DLD1 (cell line): Measurements from ENCODE around the gene NOX5.

Experiments
- in situ Hi-C: cut with HindIII; loops from 2 replicates; pipeline ENCODE4 v1.10.0; 2017; ENCODE audit warnings: low sequenced_read_pairs

NOX5 gene

DNA sequence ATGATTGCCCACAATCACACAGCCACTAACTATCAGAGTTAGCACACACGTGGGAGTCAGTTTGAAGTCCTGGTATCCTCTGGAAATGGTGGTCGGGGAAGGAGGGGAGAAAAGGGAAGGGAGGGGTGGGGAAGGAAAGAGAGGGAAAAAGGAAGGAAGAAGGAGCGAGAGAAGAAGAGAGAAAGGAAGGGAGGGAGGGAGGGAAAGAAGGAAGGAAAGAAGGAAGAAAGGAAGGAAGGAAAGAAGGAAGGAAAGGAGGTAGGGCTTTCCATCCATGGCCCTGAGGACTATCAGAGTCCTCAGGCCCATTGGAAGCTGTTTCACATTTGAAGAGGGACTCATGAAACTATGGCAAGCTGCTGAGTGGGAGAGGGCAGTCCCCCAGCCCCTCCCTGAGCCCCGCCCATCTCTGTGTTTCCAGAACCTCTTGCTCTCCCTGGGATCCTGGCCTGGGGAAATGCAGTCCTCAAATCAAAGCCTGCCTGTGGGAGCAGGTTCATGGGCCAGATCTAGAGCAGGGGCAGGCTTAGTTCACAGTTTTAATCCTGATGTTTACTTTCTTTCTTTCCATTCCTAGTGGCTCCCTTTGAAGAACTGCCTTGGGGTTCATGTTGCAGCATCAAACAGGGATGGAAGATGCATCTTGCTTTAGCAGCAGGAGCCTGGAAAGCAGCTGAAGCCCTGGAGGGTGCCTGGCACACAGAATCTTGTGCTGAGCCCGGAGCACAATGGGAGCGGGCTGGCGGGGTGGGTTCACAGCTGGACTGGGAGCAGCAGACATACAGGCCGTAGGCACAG, 79.8 kb downstream of the NOX5 start:
- in situ Hi-C loops, result no loop called here

DNA sequence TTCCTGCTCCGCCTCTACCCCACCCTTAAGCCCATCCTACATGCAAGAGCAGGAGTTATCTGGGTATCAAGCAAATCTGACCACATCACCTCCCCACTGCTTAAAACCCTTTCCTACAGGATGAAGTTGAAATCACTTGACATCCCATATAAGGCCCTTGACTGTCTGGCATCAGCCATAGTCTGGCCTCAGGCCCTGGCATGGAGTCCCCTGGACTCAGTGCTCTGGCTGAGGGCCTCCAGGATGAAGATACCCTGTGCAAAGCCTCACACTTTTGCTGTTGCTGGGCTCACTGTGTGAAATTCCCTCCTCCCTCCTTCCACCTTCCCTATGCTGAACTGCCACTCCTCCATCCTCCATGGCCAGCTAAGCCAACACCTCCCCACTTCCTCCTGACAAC, 80.8 kb downstream of the NOX5 start:
- in situ Hi-C loops, result no loop called here

DNA sequence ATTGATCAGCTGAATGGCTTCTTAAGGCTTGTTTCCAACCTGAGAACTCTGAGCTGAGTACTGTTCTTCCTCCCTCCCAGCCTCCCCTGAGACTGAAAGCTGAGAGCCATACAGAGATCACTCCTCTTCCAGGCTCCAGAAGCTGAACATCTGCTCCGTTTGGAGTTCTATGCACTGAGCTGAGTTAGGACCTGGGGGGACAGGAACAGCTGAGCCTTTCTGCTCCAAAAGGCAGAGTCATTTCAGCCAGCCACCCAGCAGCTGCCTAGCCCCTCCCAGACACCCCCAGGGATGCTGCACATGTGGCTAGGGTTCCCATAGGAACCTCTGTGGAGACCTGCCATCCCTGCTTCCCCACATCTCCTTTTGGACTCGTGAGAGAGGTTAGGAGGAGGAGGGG, 81.7 kb downstream of the NOX5 start:
- in situ Hi-C loops, result no loop called here

DNA sequence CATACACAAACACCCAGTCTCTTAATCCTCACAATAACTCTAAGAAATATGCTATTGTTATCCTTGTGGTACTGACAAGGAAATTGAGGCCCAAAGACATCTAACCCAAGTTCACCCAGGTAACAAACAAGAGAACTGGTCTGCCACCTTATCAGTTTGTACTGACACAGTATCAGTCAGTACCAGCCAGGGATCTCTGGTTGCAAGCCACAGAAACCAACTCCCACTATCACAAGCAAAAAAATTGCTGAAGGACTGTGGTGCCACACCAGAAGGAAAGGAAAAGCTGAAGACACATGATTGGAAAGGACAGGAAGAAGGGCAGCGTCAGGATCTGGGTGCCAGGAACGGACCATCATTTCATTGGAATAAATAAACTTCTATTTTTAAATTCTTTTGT, 82.1 kb downstream of the NOX5 start:
- in situ Hi-C loops, result no loop called here

DNA sequence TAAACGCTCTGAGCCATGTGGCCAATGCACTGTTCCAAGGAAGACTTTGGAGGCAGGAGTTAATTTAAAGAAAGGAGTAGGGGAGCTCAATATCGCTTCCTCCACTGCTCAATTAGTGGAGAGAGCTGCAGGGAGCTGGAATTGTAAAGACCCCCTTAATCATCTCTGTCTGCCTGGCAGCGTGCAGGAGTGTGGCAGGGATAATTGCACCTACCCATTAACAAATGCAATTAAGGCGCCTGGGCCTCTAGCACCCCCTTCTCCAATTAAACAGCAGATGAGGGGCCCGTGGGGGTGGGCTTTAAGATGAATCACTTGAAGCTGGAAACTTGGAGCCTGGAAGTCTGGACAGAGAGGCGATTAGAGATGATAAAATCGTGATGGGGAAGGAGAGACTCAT, 84.3 kb downstream of the NOX5 start:
- in situ Hi-C loops, result no loop called here

DNA sequence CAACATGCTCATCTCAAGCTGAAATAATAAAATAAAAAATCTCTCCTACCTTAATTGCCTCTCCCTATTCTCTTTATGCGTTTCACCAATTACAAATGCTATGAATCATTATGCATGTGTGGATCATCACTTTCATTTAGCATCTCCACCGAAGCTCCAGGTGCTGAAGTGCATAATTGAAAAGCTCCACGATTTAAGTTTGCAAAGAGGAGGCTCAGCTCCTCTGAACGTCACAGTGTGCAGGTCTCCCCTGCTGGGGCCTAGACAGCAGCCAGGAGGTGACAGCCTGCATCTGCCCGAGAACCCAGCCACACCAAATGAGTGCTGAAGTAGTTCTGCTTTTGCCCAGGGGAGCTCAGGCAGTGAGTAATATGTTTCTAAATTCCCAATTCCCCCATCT, 85.4 kb downstream of the NOX5 start:
- in situ Hi-C loops, result no loop called here

DNA sequence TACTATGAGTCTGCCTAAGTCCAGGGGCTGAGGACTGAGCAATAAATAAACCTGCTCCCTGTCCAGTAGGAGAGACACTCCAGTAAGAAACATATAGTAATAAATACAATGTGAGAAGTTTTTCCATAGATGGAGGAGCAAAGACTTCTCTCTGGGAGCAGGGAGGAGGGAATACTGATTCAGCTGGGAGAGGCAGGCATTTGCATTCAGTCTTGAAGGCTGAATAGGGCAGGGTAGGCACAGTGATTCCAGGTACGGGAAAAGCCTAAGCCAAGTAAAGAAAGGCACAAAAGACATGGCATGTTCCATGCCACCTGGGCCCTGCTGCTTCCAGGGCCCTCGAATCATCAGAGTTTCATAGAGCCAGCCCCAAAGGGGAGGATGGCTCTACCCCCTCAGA, 86.3 kb downstream of the NOX5 start:
- in situ Hi-C loops, result no loop called here

DNA sequence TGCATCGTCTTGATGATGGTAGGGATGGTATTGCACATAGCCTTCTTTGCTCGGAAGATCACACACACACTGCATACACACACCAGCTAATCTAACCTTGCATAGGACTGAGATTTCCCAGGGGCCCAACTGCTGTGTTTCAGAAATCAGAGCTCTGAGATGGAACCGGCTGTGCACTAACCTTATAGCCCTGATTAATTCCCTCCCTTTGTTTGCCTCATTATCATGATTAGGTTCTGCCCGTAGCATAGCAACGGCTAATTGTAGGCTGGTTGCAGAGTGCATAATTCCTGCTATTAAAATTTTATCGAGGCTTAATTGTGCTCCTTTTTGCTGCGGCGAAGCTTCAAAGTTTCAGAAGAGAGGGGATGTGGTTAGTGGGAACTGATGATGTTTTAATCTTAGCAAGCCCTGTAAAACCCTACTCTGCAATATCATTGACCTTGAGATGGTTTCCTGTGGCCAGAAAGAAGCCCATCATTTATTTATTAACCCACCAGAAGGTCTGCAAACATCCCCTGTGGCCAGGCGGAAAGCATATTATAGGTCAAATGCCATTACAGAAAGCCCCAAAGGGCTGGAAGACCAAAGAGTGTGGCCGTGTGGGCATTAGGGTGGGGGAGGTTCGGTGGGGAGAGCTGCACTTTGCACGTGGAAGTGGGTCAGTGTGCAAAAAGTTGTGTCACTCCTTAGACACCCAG, 89.7 kb downstream of the NOX5 start:
- in situ Hi-C loops, result no loop called here

DNA sequence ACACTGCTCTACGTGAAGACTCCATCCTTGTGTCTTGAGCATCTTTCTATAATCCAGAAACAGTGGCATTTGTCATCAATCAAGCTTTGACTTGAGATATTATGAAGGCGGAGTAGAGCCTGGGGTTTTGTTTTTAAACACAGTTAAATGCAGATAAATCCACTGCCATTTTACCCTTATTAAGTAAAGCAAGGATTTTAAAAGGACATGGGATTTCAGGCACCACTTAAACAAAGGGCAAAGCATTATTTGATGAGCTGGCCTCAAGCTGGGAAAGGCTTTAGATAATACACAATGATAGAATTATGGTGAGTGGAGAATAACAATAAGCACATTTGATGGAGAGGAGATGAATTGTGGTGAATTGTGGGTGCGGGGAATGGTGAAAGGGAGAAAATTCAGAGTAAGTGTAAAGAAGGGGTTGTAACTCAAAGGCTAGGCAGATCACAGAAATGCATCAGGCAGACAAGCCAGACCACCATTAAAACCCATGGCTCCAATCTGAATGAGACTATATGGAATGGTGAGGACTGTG, 91.0 kb downstream of the NOX5 start:
- in situ Hi-C loops, result loop anchor here (5.0 kb wide), 1 partner anchor 37 kb away; no protein-coding TSS in a partner anchor

DNA sequence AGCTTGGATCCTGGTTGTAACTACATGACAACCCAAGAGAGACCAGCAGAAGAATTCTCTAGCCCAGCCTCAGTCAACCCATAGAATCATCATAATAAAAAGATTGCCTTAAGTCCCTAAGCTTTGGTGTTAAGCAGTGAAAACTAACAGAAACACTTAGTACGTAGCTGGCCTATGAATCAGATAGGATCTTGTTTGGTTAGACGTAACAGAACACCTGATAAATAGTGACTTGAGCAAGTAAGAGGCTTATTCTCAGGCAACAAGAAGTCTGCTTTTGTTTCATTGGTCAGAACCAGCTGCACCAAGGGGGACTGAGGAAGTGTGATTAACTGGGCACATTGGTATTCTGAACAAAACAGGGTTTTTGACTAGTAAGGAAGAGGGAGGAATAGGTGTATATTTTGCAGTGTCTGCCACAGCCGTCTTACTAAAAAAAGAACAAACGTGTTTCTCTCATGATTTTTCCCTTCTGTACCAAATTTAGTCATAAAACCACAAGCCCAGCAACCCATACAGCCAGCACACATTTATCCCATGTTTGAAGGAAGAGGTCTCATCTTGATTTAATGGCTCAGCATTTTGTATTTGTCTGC, 92.6 kb downstream of the NOX5 start:
- in situ Hi-C loops, result loop anchor here (5.0 kb wide), 1 partner anchor 35 kb away; no protein-coding TSS in a partner anchor
